Measurements from ENCODE around the gene CBX1. TPM values are rescaled to one million over a fixed set of nuclear protein-coding genes. Genes with fewer than 3 reads are reported as not detected.
"Not testable (repeated sequence)": the region's sequence is repeated elsewhere in the genome, so short reads cannot be mapped to it uniquely, and the experiment has no call there.

The CBX1 gene
- total RNA-seq, 4 donors from 2014 or later: 18.4 to 27.5 (median 22.3) TPM

DNA sequence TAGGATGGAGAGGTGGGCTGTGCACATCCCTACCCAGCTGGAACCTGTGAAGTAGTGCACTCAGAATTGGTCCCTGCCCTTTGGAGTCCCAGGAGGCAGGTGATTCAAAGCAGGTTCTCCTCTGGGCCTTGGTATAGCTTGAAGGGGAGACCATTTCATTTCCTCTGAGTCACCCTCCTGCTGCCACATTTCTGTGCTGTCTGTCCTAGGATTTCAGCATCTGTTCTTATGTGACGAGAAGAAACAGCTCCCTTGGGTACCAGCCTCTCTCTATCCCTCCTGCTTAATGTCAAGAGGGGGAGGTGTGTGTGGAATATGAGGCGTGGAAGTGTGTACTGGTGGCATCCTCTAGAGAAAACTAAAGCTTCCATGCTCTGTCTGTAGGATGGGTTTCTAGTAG lies 58.1 kb downstream of the CBX1 start:
- Histone ChIP-seq H3K36me3 (no peaks in the 10 kb centered on the region), H3K27me3 (no peaks in the 10 kb centered on the region), H3K4me1 (peaks cover 47% of the 10 kb centered on the region), H3K9me3 (no peaks in the 10 kb centered on the region), H3K4me3 (no peak overlapping the region), H3K27ac (no peak overlapping the region)
- 85% methylated on average over 2 of the region's 2 CpGs for WGBS
- TF ChIP-seq, protein P1, sequence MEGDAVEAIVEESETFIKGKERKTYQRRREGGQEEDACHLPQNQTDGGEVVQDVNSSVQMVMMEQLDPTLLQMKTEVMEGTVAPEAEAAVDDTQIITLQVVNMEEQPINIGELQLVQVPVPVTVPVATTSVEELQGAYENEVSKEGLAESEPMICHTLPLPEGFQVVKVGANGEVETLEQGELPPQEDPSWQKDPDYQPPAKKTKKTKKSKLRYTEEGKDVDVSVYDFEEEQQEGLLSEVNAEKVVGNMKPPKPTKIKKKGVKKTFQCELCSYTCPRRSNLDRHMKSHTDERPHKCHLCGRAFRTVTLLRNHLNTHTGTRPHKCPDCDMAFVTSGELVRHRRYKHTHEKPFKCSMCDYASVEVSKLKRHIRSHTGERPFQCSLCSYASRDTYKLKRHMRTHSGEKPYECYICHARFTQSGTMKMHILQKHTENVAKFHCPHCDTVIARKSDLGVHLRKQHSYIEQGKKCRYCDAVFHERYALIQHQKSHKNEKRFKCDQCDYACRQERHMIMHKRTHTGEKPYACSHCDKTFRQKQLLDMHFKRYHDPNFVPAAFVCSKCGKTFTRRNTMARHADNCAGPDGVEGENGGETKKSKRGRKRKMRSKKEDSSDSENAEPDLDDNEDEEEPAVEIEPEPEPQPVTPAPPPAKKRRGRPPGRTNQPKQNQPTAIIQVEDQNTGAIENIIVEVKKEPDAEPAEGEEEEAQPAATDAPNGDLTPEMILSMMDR (IDR thresholded peaks at IDR 0.05): no peak
- no peak for TF ChIP-seq POLR2A (IDR thresholded peaks at IDR 0.05)
- TF ChIP-seq POLR2AphosphoS5 (IDR thresholded peaks at IDR 0.05): no peak
- TF ChIP-seq EP300 (IDR thresholded peaks at IDR 0.05): no peak
- DNase-seq (ENCODE audit: low spot score in 2 of 2): no peak

DNA sequence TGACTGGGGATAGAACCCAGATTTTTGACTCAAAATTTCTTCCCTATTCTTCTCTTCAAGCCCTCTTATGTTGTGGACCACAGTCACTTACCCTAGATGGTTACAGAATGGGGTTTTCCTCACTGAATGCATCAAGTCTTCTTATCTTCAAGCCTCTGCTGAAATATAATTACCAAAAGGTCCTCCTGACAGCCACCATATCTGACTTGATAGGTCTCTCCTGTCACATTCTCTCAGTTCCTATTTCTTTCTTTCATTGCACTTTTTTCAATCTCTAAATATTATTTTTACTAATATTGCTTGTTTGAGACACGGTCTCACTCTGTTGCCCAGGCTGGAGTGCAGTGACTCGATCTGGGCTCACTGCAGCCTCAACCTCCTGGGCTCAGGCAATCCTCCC lies 62.6 kb downstream of the CBX1 start:
- no peaks in the 10 kb centered on the region for H3K27me3 ChIP-seq

DNA sequence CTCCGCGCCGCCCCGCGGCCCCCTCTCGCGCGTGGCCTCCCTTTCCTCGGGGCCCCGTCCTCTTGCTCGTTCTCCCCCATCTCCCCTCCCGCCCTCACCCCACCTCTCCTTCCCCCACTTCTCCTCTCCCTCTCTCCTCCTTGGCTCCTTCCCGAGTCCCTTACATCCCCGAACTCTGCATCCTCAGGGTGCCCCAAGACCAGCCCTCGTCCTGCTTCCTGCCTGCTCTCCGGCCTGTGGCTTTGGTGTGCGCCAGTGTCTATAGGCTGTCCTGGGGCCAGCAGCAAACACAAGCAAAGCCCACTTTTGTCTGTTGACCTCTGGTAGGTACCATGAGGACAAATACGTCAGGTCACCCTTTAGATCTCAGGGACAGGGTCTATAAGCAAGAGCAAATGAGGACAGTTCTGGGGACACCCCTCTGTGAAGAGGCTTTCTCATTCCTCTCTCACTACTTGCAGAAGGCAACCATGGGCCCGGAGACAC lies 63.4 kb downstream of the CBX1 start:
- no peak for DNase-seq (ENCODE audit: low spot score in 2 of 2)
- Histone ChIP-seq H3K9me3 (no peaks in the 10 kb centered on the region), H3K27ac (peak overlapping the region; percentile 83), H3K4me1 (peaks cover 17% of the 10 kb centered on the region), H3K36me3 (peaks cover 3% of the 10 kb centered on the region), H3K27me3 (no peaks in the 10 kb centered on the region), H3K4me3 (peak overlapping the region; percentile 80)
- WGBS: 9% methylated on average over 14 of the region's 19 CpGs
- TF ChIP-seq POLR2A (IDR thresholded peaks at IDR 0.05) (no peak), EP300 (IDR thresholded peaks at IDR 0.05) (no peak), POLR2AphosphoS5 (IDR thresholded peaks at IDR 0.05) (no peak)
- TF ChIP-seq, protein P1 (IDR thresholded peaks at IDR 0.05): no peak

More for the DNA sequence above, 62.6 kb downstream of the CBX1 start:
- DNase-seq (ENCODE audit: low spot score in 2 of 2): no peak
- 98% methylated on average over 2 of the region's 2 CpGs for WGBS
- no peak overlapping the region for H3K27ac ChIP-seq
- no peaks in the 10 kb centered on the region for H3K9me3 ChIP-seq
- no peak overlapping the region for H3K4me3 ChIP-seq
- peaks cover 26% of the 10 kb centered on the region for H3K4me1 ChIP-seq
- no peaks in the 10 kb centered on the region for H3K36me3 ChIP-seq
- TF ChIP-seq POLR2AphosphoS5 (IDR thresholded peaks at IDR 0.05) (no peak), POLR2A (IDR thresholded peaks at IDR 0.05) (no peak), EP300 (IDR thresholded peaks at IDR 0.05) (no peak)
- TF ChIP-seq, protein P1 (IDR thresholded peaks at IDR 0.05): no peak

DNA sequence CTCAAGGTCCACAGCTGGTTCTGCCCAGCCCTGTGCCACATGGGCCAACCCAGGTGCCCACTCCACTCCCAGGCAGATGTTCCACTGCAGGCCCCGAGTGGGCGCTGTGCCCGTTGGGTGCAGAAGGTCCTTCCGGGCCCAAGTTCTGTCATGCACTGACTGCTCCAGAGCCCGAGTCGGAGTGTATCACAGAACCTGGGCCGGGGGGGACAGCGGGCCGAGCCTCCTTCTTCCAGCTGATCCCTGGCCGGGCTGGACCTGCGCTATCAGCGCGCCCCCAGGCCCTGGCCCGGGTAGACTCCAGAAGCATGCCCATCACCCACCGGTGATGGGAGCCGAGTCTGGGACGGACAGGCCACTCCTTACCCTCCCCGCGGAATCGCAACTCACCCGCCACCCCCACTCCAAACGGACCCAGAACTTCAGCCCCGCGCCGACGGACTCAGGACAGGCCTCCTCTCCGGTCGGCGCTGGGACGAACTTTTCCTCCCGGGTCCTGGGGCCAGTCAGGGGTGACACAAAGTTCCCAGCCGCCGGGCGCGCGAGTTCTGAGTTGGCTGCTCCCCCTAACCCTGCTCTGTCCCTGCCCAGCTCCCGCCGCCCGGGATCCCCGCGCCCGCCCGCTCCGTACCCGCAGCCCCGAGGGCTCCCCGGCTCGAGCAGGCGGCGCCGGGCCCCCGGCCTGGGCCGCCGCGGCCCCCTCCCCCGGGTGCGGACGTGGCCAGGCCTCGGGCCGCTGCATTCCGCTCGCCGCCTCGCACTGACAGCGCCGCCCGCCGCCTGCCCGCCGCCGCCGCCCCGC lies 64.0 kb downstream of the CBX1 start, which contains the start of gene COPZ2:
TSS of gene COPZ2 (minus strand) at position 762 of the 802 bp plus-strand sequence. CDS start at position 742, 20 bp downstream.
- no peaks in the 10 kb centered on the region for H3K9me3 ChIP-seq
- peak within 1 kb of the TSS; percentile 80 for H3K4me3 ChIP-seq
- H3K27ac ChIP-seq: peak within 1 kb of the TSS; percentile 83
- H3K27me3 ChIP-seq: no peaks in the 10 kb centered on the region
- TF ChIP-seq, protein P1 (IDR thresholded peaks at IDR 0.05): peak; percentile 46 to 62
- no peak for TF ChIP-seq POLR2A (IDR thresholded peaks at IDR 0.05)
- no peak for TF ChIP-seq EP300 (IDR thresholded peaks at IDR 0.05)
- TF ChIP-seq POLR2AphosphoS5 (IDR thresholded peaks at IDR 0.05): no peak
- H3K36me3 ChIP-seq: peaks cover 3% of the 10 kb centered on the region
- 2% methylated on average over 36 of the region's 73 CpGs for WGBS
- H3K4me1 ChIP-seq: peaks cover 16% of the 10 kb centered on the region
- peak in 1 of 2 donors; percentile 86 for DNase-seq (ENCODE audit: low spot score in 2 of 2)

DNA sequence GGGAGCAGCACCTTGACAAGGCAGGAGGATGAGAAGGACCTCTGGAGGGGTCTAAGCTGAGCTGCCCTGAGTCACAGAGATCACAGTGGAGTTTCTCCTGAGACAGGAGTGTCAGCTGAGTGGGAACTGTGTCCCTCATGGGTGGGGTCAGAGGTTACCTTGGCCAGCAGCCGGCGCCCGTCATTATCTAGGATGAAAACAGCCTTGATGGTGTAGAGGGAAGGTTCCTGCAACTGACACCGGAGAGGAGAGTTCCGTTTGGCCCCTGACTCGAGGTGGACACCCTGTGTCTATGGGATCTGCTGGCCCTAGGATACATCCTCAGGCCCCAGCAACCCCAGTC lies 64.6 kb downstream of the CBX1 start:
- Histone ChIP-seq H3K4me3 (peak overlapping the region; percentile 80), H3K9me3 (no peaks in the 10 kb centered on the region), H3K36me3 (peaks cover 3% of the 10 kb centered on the region), H3K27ac (peak overlapping the region; percentile 3), H3K4me1 (peaks cover 16% of the 10 kb centered on the region), H3K27me3 (no peaks in the 10 kb centered on the region)
- no peak for DNase-seq (ENCODE audit: low spot score in 2 of 2)
- 24% methylated on average over 6 of the region's 6 CpGs for WGBS
- TF ChIP-seq POLR2AphosphoS5 (IDR thresholded peaks at IDR 0.05) (no peak), POLR2A (IDR thresholded peaks at IDR 0.05) (no peak), EP300 (IDR thresholded peaks at IDR 0.05) (no peak)
- TF ChIP-seq, protein P1 (IDR thresholded peaks at IDR 0.05): no peak

DNA sequence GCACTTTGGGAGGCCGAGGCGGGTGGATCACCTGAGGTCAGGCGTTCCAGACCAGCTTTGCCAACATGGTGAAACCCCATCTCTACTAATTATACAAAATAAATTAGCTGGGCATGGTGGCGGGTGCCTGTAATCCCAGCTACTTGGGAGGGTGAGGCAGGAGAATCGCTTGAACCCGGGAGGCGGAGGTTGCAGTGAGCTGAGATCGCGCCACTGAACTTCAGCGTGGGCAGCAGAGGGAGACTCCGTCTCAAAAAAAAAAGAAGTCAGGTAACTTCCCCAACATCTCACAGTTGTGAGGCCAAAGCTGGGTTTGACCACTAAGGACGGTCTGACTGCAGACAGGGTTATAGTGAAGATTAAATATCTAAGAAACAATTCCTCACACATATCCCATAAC lies 66.5 kb downstream of the CBX1 start:
- H3K36me3 ChIP-seq; H3K9me3 ChIP-seq; H3K4me3 ChIP-seq; H3K27ac ChIP-seq; DNase-seq (ENCODE audit: low spot score in 2 of 2); H3K27me3 ChIP-seq: not testable (repeated sequence)
- peaks cover 27% of the 10 kb centered on the region for H3K4me1 ChIP-seq
- 92% methylated on average over 12 of the region's 12 CpGs for WGBS

All from suprapubic skin (tissue), 4 donors.